ENCODE results near the gene NEK10.

NEK10 gene

GRCh38 chr3:27253831-27254230, 115.4 kb downstream of the NEK10 start:
- Histone ChIP-seq H3K9ac (ENCODE audit: low read length) (no peak overlapping the region), H3K27me3 (ENCODE audit: control insufficient read depth, insufficient read depth, low read length) (no peaks in the 10 kb centered on the region), H3K9me3 (ENCODE audit: control insufficient read depth, low read length) (no peaks in the 10 kb centered on the region), H3K4me1 (ENCODE audit: control insufficient read depth, insufficient read depth, low read length) (no peaks in the 10 kb centered on the region), H3K36me3 (ENCODE audit: control insufficient read depth, insufficient read depth, low read length) (no peaks in the 10 kb centered on the region), H3K4me3 (ENCODE audit: low read length) (no peak overlapping the region)

- Histone ChIP-seq H3K9me3 (ENCODE audit: control insufficient read depth, low read length) (no peaks in the 10 kb centered on the region), H3K36me3 (ENCODE audit: control insufficient read depth, insufficient read depth, low read length) (no peaks in the 10 kb centered on the region), H3K27me3 (ENCODE audit: control insufficient read depth, insufficient read depth, low read length) (no peaks in the 10 kb centered on the region), H3K9ac (ENCODE audit: low read length) (no peak overlapping the region), H3K4me3 (ENCODE audit: low read length) (no peak overlapping the region), H3K4me1 (ENCODE audit: control insufficient read depth, insufficient read depth, low read length) (no peaks in the 10 kb centered on the region)
Measured at GRCh38 chr3:27253391-27253790, 115.8 kb downstream of the NEK10 start.

- H3K27me3 ChIP-seq (ENCODE audit: control insufficient read depth, insufficient read depth, low read length), result no peaks in the 10 kb centered on the region
- H3K36me3 ChIP-seq (ENCODE audit: control insufficient read depth, insufficient read depth, low read length), result no peaks in the 10 kb centered on the region
- H3K9me3 ChIP-seq (ENCODE audit: control insufficient read depth, low read length), result no peaks in the 10 kb centered on the region
- no peak overlapping the region for H3K9ac ChIP-seq (ENCODE audit: low read length)
- no peak overlapping the region for H3K4me3 ChIP-seq (ENCODE audit: low read length)
- H3K4me1 ChIP-seq (ENCODE audit: control insufficient read depth, insufficient read depth, low read length), result no peaks in the 10 kb centered on the region
Measured at GRCh38 chr3:27252646-27253045, 116.5 kb downstream of the NEK10 start.

GRCh38 chr3:27244374-27244773, 124.8 kb downstream of the NEK10 start:
- H3K27me3 ChIP-seq (ENCODE audit: control insufficient read depth, insufficient read depth, low read length), result no peaks in the 10 kb centered on the region
- no peak overlapping the region for H3K9ac ChIP-seq (ENCODE audit: low read length)
- no peaks in the 10 kb centered on the region for H3K4me1 ChIP-seq (ENCODE audit: control insufficient read depth, insufficient read depth, low read length)
- H3K9me3 ChIP-seq (ENCODE audit: control insufficient read depth, low read length), result no peaks in the 10 kb centered on the region
- no peaks in the 10 kb centered on the region for H3K36me3 ChIP-seq (ENCODE audit: control insufficient read depth, insufficient read depth, low read length)
- no peak overlapping the region for H3K4me3 ChIP-seq (ENCODE audit: low read length)

- H3K4me1 ChIP-seq (ENCODE audit: control insufficient read depth, insufficient read depth, low read length), result no peaks in the 10 kb centered on the region
- no peaks in the 10 kb centered on the region for H3K27me3 ChIP-seq (ENCODE audit: control insufficient read depth, insufficient read depth, low read length)
- no peaks in the 10 kb centered on the region for H3K36me3 ChIP-seq (ENCODE audit: control insufficient read depth, insufficient read depth, low read length)
- H3K4me3 ChIP-seq (ENCODE audit: low read length), result no peak overlapping the region
- no peaks in the 10 kb centered on the region for H3K9me3 ChIP-seq (ENCODE audit: control insufficient read depth, low read length)
- H3K9ac ChIP-seq (ENCODE audit: low read length), result no peak overlapping the region
Measured at GRCh38 chr3:27239951-27240350, 129.2 kb downstream of the NEK10 start.

- H3K36me3 ChIP-seq (ENCODE audit: control insufficient read depth, insufficient read depth, low read length), result no peaks in the 10 kb centered on the region
- no peak overlapping the region for H3K4me3 ChIP-seq (ENCODE audit: low read length)
- no peaks in the 10 kb centered on the region for H3K4me1 ChIP-seq (ENCODE audit: control insufficient read depth, insufficient read depth, low read length)
- no peaks in the 10 kb centered on the region for H3K27me3 ChIP-seq (ENCODE audit: control insufficient read depth, insufficient read depth, low read length)
- no peak overlapping the region for H3K9ac ChIP-seq (ENCODE audit: low read length)
- H3K9me3 ChIP-seq (ENCODE audit: control insufficient read depth, low read length), result no peaks in the 10 kb centered on the region
Measured at GRCh38 chr3:27228805-27229204, 140.4 kb downstream of the NEK10 start.

- H3K4me3 ChIP-seq (ENCODE audit: low read length), result no peak overlapping the region
Measured at GRCh38 chr3:27224197-27224596, 145.0 kb downstream of the NEK10 start.

GRCh38 chr3:27221264-27221932, 147.8 kb downstream of the NEK10 start:
- H3K4me1 ChIP-seq (ENCODE audit: control insufficient read depth, insufficient read depth, low read length), result no peaks in the 10 kb centered on the region
- H3K4me3 ChIP-seq (ENCODE audit: low read length), result no peak overlapping the region
- H3K9ac ChIP-seq (ENCODE audit: low read length), result no peak overlapping the region
- no peaks in the 10 kb centered on the region for H3K9me3 ChIP-seq (ENCODE audit: control insufficient read depth, low read length)
- no peaks in the 10 kb centered on the region for H3K36me3 ChIP-seq (ENCODE audit: control insufficient read depth, insufficient read depth, low read length)
- H3K27me3 ChIP-seq (ENCODE audit: control insufficient read depth, insufficient read depth, low read length), result no peaks in the 10 kb centered on the region

More at GRCh38 chr3:27224197-27224596, 145.0 kb downstream of the NEK10 start:
- Histone ChIP-seq H3K4me1 (ENCODE audit: control insufficient read depth, insufficient read depth, low read length) (no peaks in the 10 kb centered on the region), H3K9ac (ENCODE audit: low read length) (no peak overlapping the region), H3K9me3 (ENCODE audit: control insufficient read depth, low read length) (no peaks in the 10 kb centered on the region), H3K36me3 (ENCODE audit: control insufficient read depth, insufficient read depth, low read length) (no peaks in the 10 kb centered on the region), H3K27me3 (ENCODE audit: control insufficient read depth, insufficient read depth, low read length) (no peaks in the 10 kb centered on the region)

- no peaks in the 10 kb centered on the region for H3K27me3 ChIP-seq (ENCODE audit: control insufficient read depth, insufficient read depth, low read length)
Measured at GRCh38 chr3:27220166-27220565, 149.0 kb downstream of the NEK10 start.

GRCh38 chr3:27219127-27219845, 149.9 kb downstream of the NEK10 start:
- H3K4me3 ChIP-seq (ENCODE audit: low read length), result no peak overlapping the region
- H3K9me3 ChIP-seq (ENCODE audit: control insufficient read depth, low read length), result no peaks in the 10 kb centered on the region
- H3K4me1 ChIP-seq (ENCODE audit: control insufficient read depth, insufficient read depth, low read length), result no peaks in the 10 kb centered on the region
- no peaks in the 10 kb centered on the region for H3K27me3 ChIP-seq (ENCODE audit: control insufficient read depth, insufficient read depth, low read length)
- H3K9ac ChIP-seq (ENCODE audit: low read length), result no peak overlapping the region
- no peaks in the 10 kb centered on the region for H3K36me3 ChIP-seq (ENCODE audit: control insufficient read depth, insufficient read depth, low read length)

More at GRCh38 chr3:27220166-27220565, 149.0 kb downstream of the NEK10 start:
- Histone ChIP-seq H3K4me3 (ENCODE audit: low read length) (no peak overlapping the region), H3K9me3 (ENCODE audit: control insufficient read depth, low read length) (no peaks in the 10 kb centered on the region), H3K4me1 (ENCODE audit: control insufficient read depth, insufficient read depth, low read length) (no peaks in the 10 kb centered on the region), H3K9ac (ENCODE audit: low read length) (no peak overlapping the region), H3K36me3 (ENCODE audit: control insufficient read depth, insufficient read depth, low read length) (no peaks in the 10 kb centered on the region)

GRCh38 chr3:27216955-27217552, 152.1 kb downstream of the NEK10 start:
- no peaks in the 10 kb centered on the region for H3K9me3 ChIP-seq (ENCODE audit: control insufficient read depth, low read length)
- H3K27me3 ChIP-seq (ENCODE audit: control insufficient read depth, insufficient read depth, low read length), result no peaks in the 10 kb centered on the region
- no peaks in the 10 kb centered on the region for H3K36me3 ChIP-seq (ENCODE audit: control insufficient read depth, insufficient read depth, low read length)
- H3K4me1 ChIP-seq (ENCODE audit: control insufficient read depth, insufficient read depth, low read length), result no peaks in the 10 kb centered on the region
- no peak overlapping the region for H3K4me3 ChIP-seq (ENCODE audit: low read length)
- no peak overlapping the region for H3K9ac ChIP-seq (ENCODE audit: low read length)

GRCh38 chr3:27216295-27216855, 152.8 kb downstream of the NEK10 start:
- Histone ChIP-seq H3K36me3 (ENCODE audit: control insufficient read depth, insufficient read depth, low read length) (no peaks in the 10 kb centered on the region), H3K27me3 (ENCODE audit: control insufficient read depth, insufficient read depth, low read length) (no peaks in the 10 kb centered on the region), H3K9ac (ENCODE audit: low read length) (no peak overlapping the region)

More at GRCh38 chr3:27216295-27216855, 152.8 kb downstream of the NEK10 start:
- Histone ChIP-seq H3K4me3 (ENCODE audit: low read length) (no peak overlapping the region), H3K9me3 (ENCODE audit: control insufficient read depth, low read length) (no peaks in the 10 kb centered on the region), H3K4me1 (ENCODE audit: control insufficient read depth, insufficient read depth, low read length) (no peaks in the 10 kb centered on the region)
